Esophagus muscularis mucosa (tissue), 4 donors: ENCODE measurements around the gene LPCAT1. TPM values are rescaled to one million over a fixed set of nuclear protein-coding genes. Genes with fewer than 3 reads are reported as not detected.

Experiments
- DNase-seq: peaks from one replicate; pipeline ENCODE4 v3.0.0-alpha.2; 2017; ENCODE audit errors: extremely low spot score
- H3K27ac ChIP-seq, 4 donors: fragments of 200-600 bp; sonication (generic); replicated peaks in 1 of 4; 1 replicate in 3 of 4; 2 replicates in 1 of 4; pipeline ENCODE4 v1.5.1; 2016 to 2019; ENCODE audit warnings: mild to moderate bottlenecking in 1 of 4
- H3K27me3 ChIP-seq, 4 donors: fragments of 200-600 bp; sonication (generic); one replicate each; pipeline versions ENCODE4 v1.5.1 to v1.6.0; 2016 to 2019
- H3K36me3 ChIP-seq, 4 donors: fragments of 200-600 bp; sonication (generic); one replicate each; pipeline ENCODE4 v1.5.1; 2016 to 2019
- H3K4me1 ChIP-seq, 4 donors: fragments of 200-600 bp; sonication (generic); one replicate each; pipeline ENCODE4 v1.5.1; 2016 to 2019
- H3K4me3 ChIP-seq, 4 donors: fragments of 200-600 bp; sonication (generic); 1 replicate in 2 of 4; 2 replicates in 2 of 4; pipeline ENCODE4 v1.5.1; 2016 to 2019; ENCODE audit warnings: mild to moderate bottlenecking in 4 of 4, moderate library complexity in 1 of 4
- H3K9me3 ChIP-seq, 4 donors: fragments of 200-600 bp; sonication (generic); 1 replicate in 3 of 4; 2 replicates in 1 of 4; pipeline ENCODE4 v1.5.1; 2016 to 2019
- EP300 ChIP-seq: sonication (generic); formaldehyde crosslinking; IDR thresholded peaks from one replicate; pipeline ENCODE4 v1.6.1; 2017; ENCODE audit warnings: antibody characterized with exemption
- POLR2A ChIP-seq: fragments of 450-650 bp; IDR thresholded peaks from one replicate; pipeline ENCODE4 v1.6.1; 2017; ENCODE audit warnings: antibody characterized with exemption, moderate library complexity, mild to moderate bottlenecking, low read depth
- POLR2AphosphoS5 ChIP-seq, 2 donors: sonication (generic); formaldehyde crosslinking; IDR thresholded peaks; one replicate each; pipeline ENCODE4 v1.6.1; 2017; ENCODE audit warnings: antibody characterized with exemption in 2 of 2
- WGBS: methylation state at CpG from one replicate; pipeline ENCODE4 v1.1.5; 2018; 5-methylcytosine and 5-hydroxymethylcytosine counted together
- intact Hi-C: fragments of 100-400 bp; cut with DNase I; formaldehyde crosslinking; loops from one replicate; pipeline ENCODE4 v1.15.1; 2023
- total RNA-seq, 4 donors: library from RNA; depleted of rRNA; stranded (reverse); fragments of >200 nt; gene quantifications; one replicate each; pipeline versions ENCODE4 v1.1.0 to v1.2.1, GENCODE V29; 2016
- TF ChIP-seq, protein P1 (sequence below), 3 experiments: fragments of 200-600 bp in 2 of 3; fragments of 450-650 bp in 1 of 3; sonication (generic) in 2 of 3; IDR thresholded peaks; one replicate each; pipeline ENCODE4 v1.5.1; 2017 to 2019; ENCODE audit warnings: antibody characterized with exemption in 3 of 3, mild to moderate bottlenecking in 2 of 3, moderate library complexity in 1 of 3

The LPCAT1 gene
- total RNA-seq, 4 donors from 2014 or later = 22.5 to 51.7 (median 35.0) TPM

DNA sequence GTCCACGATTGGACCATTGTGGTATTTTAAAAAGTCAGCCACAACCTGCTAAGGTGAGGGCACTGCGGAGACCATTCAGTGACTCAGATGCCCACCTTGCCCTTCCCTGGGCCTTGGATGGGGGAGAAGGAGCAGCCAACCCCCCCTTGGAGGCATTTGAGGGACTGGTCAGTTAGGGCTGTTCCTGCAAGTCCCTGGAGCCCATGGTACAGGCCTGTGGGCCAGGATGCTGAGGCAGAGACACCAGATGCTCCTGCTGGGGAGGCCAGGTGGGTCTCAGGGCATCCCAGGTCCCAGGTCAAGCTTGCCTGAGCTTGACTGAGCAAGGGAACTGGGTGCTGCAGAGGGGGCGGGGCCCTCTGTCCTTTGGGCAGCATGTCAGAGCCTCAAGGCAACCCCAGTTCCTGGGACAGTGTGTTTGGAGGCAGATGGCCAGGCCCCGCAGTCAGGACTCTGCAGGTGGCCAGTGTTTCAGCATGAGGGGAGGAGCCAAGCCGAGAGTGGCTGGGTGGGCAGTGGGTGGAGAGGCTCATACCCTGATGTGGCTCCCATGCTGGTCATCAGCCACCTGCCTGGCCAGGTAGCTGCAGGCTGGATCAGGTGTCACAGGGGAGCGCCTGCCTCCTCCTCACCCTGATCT is 106.1 kb downstream of the LPCAT1 start:
- H3K9me3 ChIP-seq = no peaks in the 10 kb centered on the region
- intact Hi-C loops = no loop called here
- WGBS = 68% methylated on average over 2 of the region's 6 CpGs

DNA sequence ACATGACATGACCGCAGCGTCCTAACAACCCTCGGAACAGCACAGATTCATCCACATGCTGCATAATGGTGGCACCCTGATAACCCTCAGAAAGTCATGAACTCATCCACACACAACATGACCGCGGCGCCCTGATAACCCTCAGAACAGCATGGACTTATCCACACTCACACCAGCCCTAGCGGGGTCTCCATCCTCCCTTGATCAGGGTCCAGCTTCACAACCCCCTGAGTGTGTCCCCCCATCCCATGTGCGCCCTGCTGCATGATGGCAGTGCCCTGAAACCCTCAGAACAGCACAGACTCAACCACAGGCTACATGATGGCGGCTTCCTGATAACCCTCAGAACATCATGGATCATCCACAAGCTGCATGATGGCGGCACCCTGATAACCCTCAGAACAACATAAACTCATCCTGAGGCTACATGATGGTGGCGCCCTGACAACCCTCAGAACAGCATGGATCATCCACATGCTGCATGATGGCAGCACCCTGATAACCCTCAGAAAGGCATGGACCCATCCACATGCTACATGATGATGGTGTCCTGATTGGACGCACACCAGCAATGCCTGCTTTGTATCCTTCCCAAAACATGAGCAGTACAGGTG is 106.8 kb downstream of the LPCAT1 start:
- H3K27me3 ChIP-seq = peaks cover 0 to 49% (median 0%) of the 10 kb centered on the region in 4 donors
- H3K4me3 ChIP-seq = no peak overlapping the region
- H3K27ac ChIP-seq = no peak overlapping the region
- H3K4me1 ChIP-seq = no peaks in the 10 kb centered on the region
- TF ChIP-seq, protein P1, sequence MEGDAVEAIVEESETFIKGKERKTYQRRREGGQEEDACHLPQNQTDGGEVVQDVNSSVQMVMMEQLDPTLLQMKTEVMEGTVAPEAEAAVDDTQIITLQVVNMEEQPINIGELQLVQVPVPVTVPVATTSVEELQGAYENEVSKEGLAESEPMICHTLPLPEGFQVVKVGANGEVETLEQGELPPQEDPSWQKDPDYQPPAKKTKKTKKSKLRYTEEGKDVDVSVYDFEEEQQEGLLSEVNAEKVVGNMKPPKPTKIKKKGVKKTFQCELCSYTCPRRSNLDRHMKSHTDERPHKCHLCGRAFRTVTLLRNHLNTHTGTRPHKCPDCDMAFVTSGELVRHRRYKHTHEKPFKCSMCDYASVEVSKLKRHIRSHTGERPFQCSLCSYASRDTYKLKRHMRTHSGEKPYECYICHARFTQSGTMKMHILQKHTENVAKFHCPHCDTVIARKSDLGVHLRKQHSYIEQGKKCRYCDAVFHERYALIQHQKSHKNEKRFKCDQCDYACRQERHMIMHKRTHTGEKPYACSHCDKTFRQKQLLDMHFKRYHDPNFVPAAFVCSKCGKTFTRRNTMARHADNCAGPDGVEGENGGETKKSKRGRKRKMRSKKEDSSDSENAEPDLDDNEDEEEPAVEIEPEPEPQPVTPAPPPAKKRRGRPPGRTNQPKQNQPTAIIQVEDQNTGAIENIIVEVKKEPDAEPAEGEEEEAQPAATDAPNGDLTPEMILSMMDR (IDR thresholded peaks at IDR 0.05) = no peak
- no peak for TF ChIP-seq POLR2A
- no peak for TF ChIP-seq POLR2AphosphoS5 (IDR thresholded peaks at IDR 0.05)
- no peak for TF ChIP-seq EP300
- no peaks in the 10 kb centered on the region for H3K9me3 ChIP-seq
- H3K36me3 ChIP-seq = no peaks in the 10 kb centered on the region
- intact Hi-C loops = no loop called here
- no peak for DNase-seq
- WGBS = 99% methylated on average over 11 of the region's 12 CpGs

More for the DNA sequence above, 106.1 kb downstream of the LPCAT1 start:
- H3K27me3 ChIP-seq = peaks cover 0 to 43% (median 0%) of the 10 kb centered on the region in 4 donors
- H3K27ac ChIP-seq = no peak overlapping the region
- no peak for TF ChIP-seq EP300
- DNase-seq = no peak
- no peaks in the 10 kb centered on the region for H3K4me1 ChIP-seq
- H3K36me3 ChIP-seq = no peaks in the 10 kb centered on the region
- H3K4me3 ChIP-seq = no peak overlapping the region

DNA sequence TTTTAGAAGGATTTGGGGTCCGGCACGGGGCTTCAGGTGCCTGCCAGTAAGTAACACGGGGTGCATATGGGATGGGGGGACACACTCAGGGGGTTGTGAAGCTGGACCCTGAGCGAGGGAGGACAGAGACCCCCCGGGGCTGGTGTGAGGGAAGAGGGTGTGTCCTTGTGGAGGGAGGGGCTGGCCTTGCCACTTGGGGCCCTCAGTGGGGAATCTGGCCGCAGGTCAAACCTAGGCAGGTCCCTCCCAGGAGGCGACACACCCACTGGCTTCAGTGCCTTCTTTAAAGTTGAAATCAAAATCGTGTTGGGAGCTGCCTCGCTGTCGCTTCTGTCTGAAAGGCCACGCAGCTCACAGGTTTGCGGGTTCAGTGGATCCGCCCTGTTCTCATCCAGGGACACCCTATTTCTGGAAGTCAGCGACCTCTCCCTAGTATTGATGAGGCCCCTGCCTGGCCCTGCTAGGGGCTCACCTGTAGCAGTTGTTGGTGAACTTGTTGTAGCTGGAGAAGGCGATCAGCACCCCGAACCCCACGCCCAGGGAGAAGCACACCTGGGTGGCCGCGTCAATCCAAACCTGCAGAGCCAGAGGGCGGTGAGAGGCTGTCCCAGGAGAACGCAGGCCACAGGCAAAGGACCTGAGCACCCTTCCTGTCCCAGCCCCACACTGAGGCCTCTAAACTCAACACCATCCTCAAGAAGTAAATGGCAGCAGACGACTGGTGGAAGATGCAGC is 108.0 kb downstream of the LPCAT1 start:
- 75% methylated on average over 17 of the region's 22 CpGs for WGBS
- TF ChIP-seq POLR2A (no peak), POLR2AphosphoS5 (IDR thresholded peaks at IDR 0.05) (no peak), EP300 (no peak)
- TF ChIP-seq, protein P1 (IDR thresholded peaks at IDR 0.05) = no peak
- no peak for DNase-seq
- H3K27me3 ChIP-seq = peaks cover 0 to 48% (median 0%) of the 10 kb centered on the region in 4 donors
- H3K4me1 ChIP-seq = no peaks in the 10 kb centered on the region
- no peaks in the 10 kb centered on the region for H3K36me3 ChIP-seq
- H3K27ac ChIP-seq = no peak overlapping the region
- no peaks in the 10 kb centered on the region for H3K9me3 ChIP-seq
- intact Hi-C loops = no loop called here
- no peak overlapping the region for H3K4me3 ChIP-seq

DNA sequence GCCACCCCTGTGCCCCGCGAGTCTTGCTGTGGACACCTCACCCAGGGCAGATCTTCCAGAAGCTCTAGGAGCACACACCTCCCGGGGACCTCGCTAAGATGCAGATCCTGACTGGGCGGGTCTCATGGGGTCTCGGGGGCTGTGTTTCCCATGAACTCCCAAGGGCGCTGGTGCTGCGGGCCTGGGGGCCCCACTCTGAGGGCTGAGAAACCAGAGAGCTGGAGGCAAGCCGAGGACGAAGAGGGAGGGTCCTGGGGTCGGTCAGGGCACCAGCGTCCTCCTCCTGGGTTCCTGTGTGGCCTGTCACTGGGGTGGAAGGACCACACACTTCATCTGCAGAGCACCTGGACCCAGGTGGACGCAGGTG is 108.7 kb downstream of the LPCAT1 start:
- Histone ChIP-seq H3K27me3 (peaks cover 0 to 56% (median 0%) of the 10 kb centered on the region in 4 donors), H3K4me1 (no peaks in the 10 kb centered on the region), H3K4me3 (no peak overlapping the region), H3K9me3 (no peaks in the 10 kb centered on the region), H3K27ac (no peak overlapping the region), H3K36me3 (no peaks in the 10 kb centered on the region)
- WGBS = 67% methylated on average over 8 of the region's 13 CpGs
- no peak for DNase-seq
- TF ChIP-seq POLR2A = no peak
- intact Hi-C loops = no loop called here

DNA sequence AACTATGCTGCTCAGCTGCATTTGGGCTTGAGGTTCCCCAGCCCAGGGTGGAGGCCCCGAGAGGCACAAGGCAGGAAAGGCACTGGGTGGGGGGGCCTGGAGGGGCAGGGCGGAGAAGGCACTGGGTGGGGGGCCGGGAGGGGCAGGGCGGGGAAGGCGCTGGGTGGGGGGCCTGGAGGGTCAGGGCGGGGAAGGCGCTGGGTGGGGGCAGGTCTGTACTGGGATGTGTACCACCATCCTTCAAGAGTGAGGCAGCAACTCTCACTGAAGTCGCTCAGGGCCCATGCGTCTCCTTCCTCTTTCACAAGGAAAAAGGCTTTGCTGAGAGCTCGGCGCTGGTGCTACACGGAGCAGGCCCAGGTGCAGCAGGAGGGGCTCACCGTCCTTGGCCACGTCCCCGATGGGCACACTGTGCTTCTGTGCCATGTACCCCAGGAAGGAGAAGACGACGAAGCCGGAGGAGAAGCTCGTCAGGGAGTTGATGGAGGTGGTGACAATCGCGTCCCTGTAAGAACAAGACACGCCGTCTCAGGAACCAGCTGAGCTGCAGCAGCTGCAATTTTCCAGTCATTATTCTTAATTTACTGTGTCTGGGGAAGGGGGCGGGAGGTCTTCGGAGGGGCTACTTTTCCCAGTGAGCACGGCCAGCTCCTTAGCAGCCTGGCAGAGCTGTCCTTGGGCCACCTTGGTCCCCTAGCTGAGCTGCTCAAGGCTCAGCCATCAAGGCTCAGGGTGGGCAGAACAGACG is 109.3 kb downstream of the LPCAT1 start:
- Histone ChIP-seq H3K4me3 (no peak overlapping the region), H3K9me3 (no peaks in the 10 kb centered on the region), H3K4me1 (no peaks in the 10 kb centered on the region), H3K36me3 (no peaks in the 10 kb centered on the region), H3K27ac (no peak overlapping the region), H3K27me3 (peaks cover 0 to 56% (median 0%) of the 10 kb centered on the region in 4 donors)
- intact Hi-C loops = no loop called here
- no peak for DNase-seq
- WGBS = 37% methylated on average over 16 of the region's 27 CpGs
- TF ChIP-seq POLR2AphosphoS5 (IDR thresholded peaks at IDR 0.05) (no peak), POLR2A (no peak), EP300 (no peak)
- TF ChIP-seq, protein P1 (IDR thresholded peaks at IDR 0.05) = no peak
